Measurements from ENCODE around the gene ANO2.

ANO2 gene

GRCh38 chr12:5964913-5965900 is 20.1 kb upstream of the ANO2 start:
- no peak for DNase-seq

- DNase-seq, result no peak
These were observed 18.5 kb upstream of the ANO2 start for GRCh38 chr12:5963515-5963914.

- no peak for DNase-seq
These were observed 15.7 kb upstream of the ANO2 start for GRCh38 chr12:5960783-5961182.

GRCh38 chr12:5956987-5957386 is 11.9 kb upstream of the ANO2 start:
- no peak for DNase-seq

- no peak for DNase-seq
These were observed 9.6 kb upstream of the ANO2 start for GRCh38 chr12:5954661-5955060.

- DNase-seq, result no peak
These were observed 9.0 kb upstream of the ANO2 start for GRCh38 chr12:5953835-5954586.

GRCh38 chr12:5952031-5952430 is 7.0 kb upstream of the ANO2 start:
- no peak for DNase-seq

GRCh38 chr12:5948696-5949095 is 3.6 kb upstream of the ANO2 start:
- DNase-seq, result no peak

- DNase-seq, result no peak
These were observed 1.9 kb upstream of the ANO2 start for GRCh38 chr12:5947006-5947405.

GRCh38 chr12:5946388-5946787 is 1.3 kb upstream of the ANO2 start:
- no peak for DNase-seq

- DNase-seq, result no peak
These were observed 380 bp downstream of the ANO2 start for GRCh38 chr12:5944688-5945070.

GRCh38 chr12:5944053-5944452 is 1.0 kb downstream of the ANO2 start:
- no peak for DNase-seq

GRCh38 chr12:5941907-5942306 is 3.2 kb downstream of the ANO2 start:
- DNase-seq, result no peak

GRCh38 chr12:5927732-5928516 is 17.1 kb downstream of the ANO2 start:
- no peak for DNase-seq

- no peak for DNase-seq
These were observed 19.4 kb downstream of the ANO2 start for GRCh38 chr12:5925646-5926045.

- no peak for DNase-seq
These were observed 20.7 kb downstream of the ANO2 start for GRCh38 chr12:5924342-5924741.

- no peak for DNase-seq
These were observed 21.3 kb downstream of the ANO2 start for GRCh38 chr12:5923751-5924150.

GRCh38 chr12:5923043-5923605 is 21.9 kb downstream of the ANO2 start:
- DNase-seq, result no peak

- DNase-seq, result no peak
These were observed 22.8 kb downstream of the ANO2 start for GRCh38 chr12:5921966-5922899.

- no peak for DNase-seq
These were observed 23.8 kb downstream of the ANO2 start for GRCh38 chr12:5921027-5921909.
